ENCODE measurements around the gene ALPI.
"Not testable (repeated sequence)": the region's sequence is repeated elsewhere in the genome, so short reads cannot be mapped to it uniquely, and the experiment has no call there.

Gene ALPI

GRCh38 chr2:232421189-232421785, 34.7 kb upstream of the ALPI start:
- DNase-seq = no peak

DNA sequence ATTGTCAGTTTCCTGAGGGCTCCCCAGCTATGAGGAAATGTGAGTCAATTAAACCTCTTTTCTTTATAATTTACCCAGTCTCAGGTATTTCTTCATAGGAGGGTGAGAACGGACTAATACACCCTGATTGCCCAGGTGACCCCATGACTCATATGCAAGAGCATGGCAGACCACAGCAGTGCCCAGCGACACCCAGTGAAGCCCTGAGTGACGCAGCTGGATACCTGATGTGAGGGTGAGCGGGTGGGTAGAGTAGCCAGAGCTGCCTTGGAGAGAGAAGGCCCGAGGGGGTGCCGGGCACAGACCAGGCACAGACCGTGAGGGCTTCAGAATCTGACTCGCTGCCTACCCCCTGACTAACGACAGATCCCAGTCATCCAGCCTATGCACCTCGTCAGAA, 33.9 kb upstream of the ALPI start:
- no peak for DNase-seq

DNA sequence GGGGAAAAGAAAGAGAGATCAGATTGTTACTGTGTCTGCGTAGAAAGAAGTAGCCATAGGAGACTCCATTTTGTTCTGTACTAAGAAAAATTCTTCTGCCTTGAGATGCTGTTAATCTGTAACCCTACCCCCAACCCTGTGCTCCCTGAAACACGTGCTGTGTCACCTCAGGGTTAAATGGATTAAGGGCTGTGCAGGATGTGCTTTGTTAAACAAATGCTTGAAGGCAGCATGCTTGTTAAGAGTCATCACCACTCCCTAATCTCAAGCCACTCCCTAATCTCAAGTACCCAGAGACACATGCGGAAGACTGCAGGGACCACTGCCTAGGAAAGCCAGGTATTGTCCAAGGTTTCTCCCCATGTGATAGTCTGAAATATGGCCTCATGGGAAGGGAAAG, 33.0 kb upstream of the ALPI start:
- DNase-seq = not testable (repeated sequence)

- not testable (repeated sequence) for DNase-seq
These were observed 32.5 kb upstream of the ALPI start for GRCh38 chr2:232423407-232423806.

- DNase-seq = no peak
These were observed 24.0 kb upstream of the ALPI start for GRCh38 chr2:232431705-232432590.

DNA sequence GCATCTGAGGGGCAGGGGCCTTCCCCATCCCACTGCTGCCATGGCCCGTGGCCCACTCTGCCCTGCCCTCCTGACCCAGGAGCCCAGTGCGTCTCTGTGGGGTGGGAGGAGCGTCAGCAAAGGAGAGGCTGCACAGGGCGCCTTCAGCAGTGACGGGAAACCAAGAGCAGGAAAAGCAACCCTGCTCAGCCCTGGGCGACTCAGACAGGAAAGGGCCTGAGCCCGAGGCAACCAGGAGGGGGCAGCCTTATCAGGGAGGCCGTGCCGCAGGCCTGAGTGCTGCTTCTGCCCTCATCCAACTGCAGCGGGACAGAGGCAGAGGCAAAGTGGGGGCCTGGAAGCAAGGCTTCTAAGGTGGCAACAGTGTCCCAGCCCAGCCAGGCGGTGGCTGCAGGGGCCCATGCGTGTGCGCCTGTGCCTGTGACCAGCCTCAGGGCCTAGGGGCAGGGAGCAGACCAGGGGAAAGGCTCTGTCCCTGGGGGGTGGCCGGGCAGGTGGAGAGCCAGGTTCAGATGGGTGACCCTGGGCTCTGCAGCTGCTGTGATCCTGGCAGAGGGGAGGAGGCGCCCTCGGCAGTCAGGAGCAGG, 23.3 kb upstream of the ALPI start:
- no peak for DNase-seq

DNA sequence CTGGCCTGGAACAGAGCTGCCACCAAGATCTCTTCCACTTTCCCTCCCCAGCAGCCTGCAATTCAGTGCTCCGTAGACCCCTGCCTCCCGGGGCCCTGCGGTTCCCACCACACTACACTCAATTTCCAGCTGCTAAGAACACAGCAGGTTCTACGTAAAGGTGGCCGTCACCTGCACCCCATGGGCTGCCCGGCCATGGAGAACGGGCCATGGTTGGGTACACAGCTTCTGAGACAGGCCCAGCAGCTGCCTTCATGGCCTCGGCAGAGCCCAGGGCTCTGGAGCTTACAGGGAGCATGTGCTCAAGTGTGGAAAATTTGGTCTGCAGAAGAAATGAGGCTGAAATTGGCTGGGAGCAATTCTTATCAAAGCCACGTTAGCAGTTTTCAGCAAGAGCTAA, 22.3 kb upstream of the ALPI start:
- not testable (repeated sequence) for DNase-seq

GRCh38 chr2:232434091-232434490, 21.9 kb upstream of the ALPI start:
- DNase-seq = no peak

GRCh38 chr2:232434563-232435374, 21.2 kb upstream of the ALPI start:
- DNase-seq = no peak

- no peak for DNase-seq
These were observed 20.6 kb upstream of the ALPI start for GRCh38 chr2:232435375-232435648.

DNA sequence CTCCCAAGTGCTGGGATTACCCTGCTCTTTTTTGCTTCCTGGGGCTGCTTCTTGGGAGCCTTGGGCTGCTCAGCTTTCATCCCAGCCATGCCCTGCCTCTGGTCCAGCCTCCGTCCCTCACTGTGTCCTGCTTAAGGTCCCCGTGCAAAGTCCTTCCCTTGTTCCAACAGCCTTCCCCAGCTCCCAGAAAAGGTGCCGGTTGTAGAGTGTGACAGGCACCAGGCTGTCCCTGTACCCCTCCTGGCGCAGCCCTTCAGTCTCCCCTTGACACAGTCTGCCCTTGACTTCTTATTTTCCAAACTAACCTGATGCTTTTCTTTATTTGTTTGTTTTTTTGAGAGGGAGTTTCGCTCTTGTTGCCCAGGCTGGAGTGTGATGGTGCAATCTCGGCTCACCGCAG, 20.1 kb upstream of the ALPI start:
- no peak for DNase-seq

- DNase-seq = no peak
These were observed 19.4 kb upstream of the ALPI start for GRCh38 chr2:232436381-232437194.

DNA sequence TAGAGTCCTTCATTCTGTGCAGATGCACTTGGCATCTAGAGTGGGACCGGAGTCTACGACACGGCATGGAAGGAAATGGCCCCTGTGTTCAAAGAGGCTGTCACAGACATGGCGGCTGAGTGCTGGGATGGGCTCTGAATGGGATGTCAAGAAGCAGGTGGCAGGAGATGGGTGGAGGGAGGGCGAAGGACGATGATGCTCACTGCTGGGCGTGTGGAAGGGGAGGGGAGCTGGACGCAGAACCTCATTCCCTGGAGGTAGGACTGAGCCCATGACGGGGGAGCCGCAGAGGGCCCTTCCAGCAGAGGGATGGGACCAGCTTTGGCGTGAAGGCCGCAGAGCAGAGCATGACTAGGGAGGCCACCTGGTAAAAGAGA, 18.8 kb upstream of the ALPI start:
- DNase-seq = no peak

DNA sequence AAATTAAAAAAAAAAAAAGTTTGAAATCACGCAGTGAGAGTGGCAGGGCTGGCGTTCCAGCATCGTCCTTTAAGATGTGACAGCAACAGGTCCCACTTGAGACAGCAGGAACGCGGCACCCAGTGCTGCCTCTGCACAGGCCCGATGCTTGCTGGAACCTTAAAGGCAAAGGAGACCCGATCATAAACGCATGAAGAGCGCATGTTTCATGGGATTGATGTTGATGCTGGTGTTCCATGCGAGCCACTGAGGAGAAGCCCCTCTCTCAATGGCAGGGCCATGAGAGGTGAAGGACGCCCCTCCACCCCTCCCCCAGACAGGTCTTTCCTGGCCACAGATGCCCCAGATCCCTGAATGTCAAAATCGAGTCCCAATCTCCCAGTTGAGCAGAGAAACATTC, 17.9 kb upstream of the ALPI start:
- DNase-seq = no peak

GRCh38 chr2:232438951-232439757, 16.8 kb upstream of the ALPI start:
- peak in 1 of 3 experiments; percentile 12 for DNase-seq

GRCh38 chr2:232439758-232440135, 16.2 kb upstream of the ALPI start:
- DNase-seq = no peak

- DNase-seq = peak; percentile 55 to 82 (median 66)
These were observed 15.5 kb upstream of the ALPI start for GRCh38 chr2:232440220-232441018.

DNA sequence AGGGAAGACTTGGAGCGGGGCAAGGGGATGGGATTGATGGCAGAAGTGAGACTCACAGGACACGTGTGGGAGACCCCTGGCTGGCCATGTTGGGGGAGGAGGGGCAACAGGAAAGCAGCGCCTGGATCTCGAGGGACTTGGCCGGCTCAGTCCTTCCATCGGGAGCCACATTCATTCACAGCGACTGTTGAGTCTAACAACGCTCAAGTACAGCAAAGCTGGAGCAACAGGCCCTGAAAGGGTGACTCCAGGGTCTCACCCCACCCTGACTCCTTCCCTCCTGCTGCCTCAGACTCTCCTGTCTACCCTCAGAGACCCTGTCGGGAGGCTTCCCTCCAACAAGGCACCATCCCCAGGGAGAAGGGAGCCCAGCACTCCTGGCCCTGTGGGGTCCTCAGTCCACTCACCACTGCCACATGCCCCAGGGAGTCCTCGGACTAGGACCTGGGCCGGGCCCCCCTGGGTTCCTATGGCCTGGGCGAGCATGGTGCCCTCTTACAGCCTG, 14.8 kb upstream of the ALPI start:
- DNase-seq = no peak

GRCh38 chr2:232441922-232442321, 14.0 kb upstream of the ALPI start:
- not testable (repeated sequence) for DNase-seq

- not testable (repeated sequence) for DNase-seq
These were observed 13.5 kb upstream of the ALPI start for GRCh38 chr2:232442431-232442830.

- DNase-seq = not testable (repeated sequence)
These were observed 12.9 kb upstream of the ALPI start for GRCh38 chr2:232443047-232443446.
